Small intestine (tissue), 7 donors: ENCODE measurements around the gene CNTN5. TPM values are rescaled to one million over a fixed set of nuclear protein-coding genes. Genes with fewer than 3 reads are reported as not detected.

ENCODE experiments used
- DNase-seq, 2 donors: peaks; one replicate each; pipeline versions ENCODE4 v3.0.0 to v3.0.0-alpha.2; 2013
- FAIRE-seq: peaks from 2 replicates; lab custom pipeline; 2012; peaks lifted over from hg19 to GRCh38; lab: Jason Lieb, UNC
- H3K27ac ChIP-seq, 3 donors: one replicate each; pipeline ENCODE4 v1.5.1; 2013; ENCODE audit warnings: low read length in 2 of 3, mild to moderate bottlenecking in 2 of 3, control low read depth in 1 of 3, inconsistent platforms in 1 of 3, low read depth in 1 of 3, moderate library complexity in 1 of 3
- H3K27me3 ChIP-seq, 3 donors: one replicate each; pipeline ENCODE4 v1.6.1; 2013; ENCODE audit warnings: low read length in 3 of 3, inconsistent platforms in 1 of 3; ENCODE audit not compliant: control insufficient read depth in 3 of 3, insufficient read depth in 3 of 3
- H3K36me3 ChIP-seq, 3 donors: one replicate each; pipeline ENCODE4 v1.6.1; 2013; ENCODE audit warnings: low read length in 3 of 3, inconsistent platforms in 1 of 3, low read depth in 1 of 3, mild to moderate bottlenecking in 1 of 3, moderate library complexity in 1 of 3; ENCODE audit not compliant: control insufficient read depth in 3 of 3, insufficient read depth in 2 of 3
- H3K4me1 ChIP-seq, 3 donors: one replicate each; pipeline ENCODE4 v1.6.1; 2013; ENCODE audit warnings: low read length in 2 of 3, inconsistent platforms in 1 of 3, low read depth in 1 of 3, mild to moderate bottlenecking in 1 of 3, moderate library complexity in 1 of 3; ENCODE audit not compliant: control insufficient read depth in 3 of 3, insufficient read depth in 2 of 3
- H3K4me3 ChIP-seq, 3 donors: one replicate each; pipeline ENCODE4 v1.5.1; 2013; ENCODE audit warnings: low read length in 3 of 3, control low read depth in 1 of 3, inconsistent platforms in 1 of 3, low read depth in 1 of 3, mild to moderate bottlenecking in 1 of 3, moderate library complexity in 1 of 3
- H3K9me3 ChIP-seq, 2 donors: one replicate each; pipeline ENCODE4 v1.6.1; 2013; ENCODE audit warnings: low read depth in 1 of 2, low read length in 1 of 2; ENCODE audit not compliant: control insufficient read depth in 2 of 2, insufficient read depth in 1 of 2
- WGBS, 3 donors: extraction: QIAGEN DNeasy Blood & Tissue Kit; methylation state at CpG; one replicate each; pipeline ENCODE4 v1.1.7; 2013; 5-methylcytosine and 5-hydroxymethylcytosine counted together
- polyA plus RNA-seq, 4 donors: library from polyadenylated mRNA; stranded (reverse) in 3 of 4; unstranded in 1 of 4; fragments of 200-250 nt in 3 of 4; fragments of 120-200 nt in 1 of 4; gene quantifications; one replicate each; pipeline versions ENCODE4 v1.2.1 to v1.2.3, GENCODE V29; 2013
- donor health status: healthy with polysubstance abuse.
- donor health status: control.
- donor health status: control.
- donor health status: Bipolar disorder and iron deficiency.
- donor health status: healthy.

Gene CNTN5
- polyA plus RNA-seq, 4 donors: 0.04 to 0.09 TPM; not detected in 2

- Histone ChIP-seq H3K9me3 (peaks cover 0 to 5% of the 10 kb centered on the region in 2 donors), H3K4me1 (no peaks in the 10 kb centered on the region), H3K36me3 (no peaks in the 10 kb centered on the region), H3K27me3 (no peaks in the 10 kb centered on the region), H3K4me3 (no peak overlapping the region), H3K27ac (no peak overlapping the region)
- DNase-seq (no peak), FAIRE-seq (no peak)
- WGBS, 3 donors: 74 to 80% (median 76%) methylated on average over 8 of the region's 8 CpGs
Observed at GRCh38 chr11:99671808-99672409, 651.2 kb downstream of the CNTN5 start.

- no peaks in the 10 kb centered on the region for H3K36me3 ChIP-seq
- no peaks in the 10 kb centered on the region for H3K4me1 ChIP-seq
- 20 to 60% (median 34%) methylated on average over 4 of the region's 4 CpGs for WGBS, 3 donors
- no peak for DNase-seq
- FAIRE-seq: no peak
- no peak overlapping the region for H3K27ac ChIP-seq
- H3K4me3 ChIP-seq: no peak overlapping the region
- H3K27me3 ChIP-seq: no peaks in the 10 kb centered on the region
- no peaks in the 10 kb centered on the region for H3K9me3 ChIP-seq
Observed at GRCh38 chr11:99676292-99676691, 655.5 kb downstream of the CNTN5 start.

GRCh38 chr11:99682171-99682570, 661.4 kb downstream of the CNTN5 start:
- 56 to 78% (median 57%) methylated on average over 1 of the region's 1 CpG for WGBS, 3 donors
- H3K9me3 ChIP-seq: no peaks in the 10 kb centered on the region
- no peaks in the 10 kb centered on the region for H3K36me3 ChIP-seq
- H3K27me3 ChIP-seq: no peaks in the 10 kb centered on the region
- H3K4me1 ChIP-seq: no peaks in the 10 kb centered on the region
- no peak overlapping the region for H3K4me3 ChIP-seq
- no peak for FAIRE-seq
- no peak overlapping the region for H3K27ac ChIP-seq
- DNase-seq: no peak

GRCh38 chr11:99682646-99683045, 661.9 kb downstream of the CNTN5 start:
- Histone ChIP-seq H3K36me3 (no peaks in the 10 kb centered on the region), H3K4me1 (no peaks in the 10 kb centered on the region), H3K27me3 (no peaks in the 10 kb centered on the region), H3K27ac (no peak overlapping the region), H3K9me3 (no peaks in the 10 kb centered on the region), H3K4me3 (no peak overlapping the region)
- FAIRE-seq (no peak), DNase-seq (no peak)
- WGBS, 3 donors: 49 to 63% (median 60%) methylated on average over 1 of the region's 1 CpG

GRCh38 chr11:99683933-99684332, 663.2 kb downstream of the CNTN5 start:
- H3K36me3 ChIP-seq: no peaks in the 10 kb centered on the region
- FAIRE-seq (no peak), DNase-seq (no peak)
- H3K27me3 ChIP-seq: no peaks in the 10 kb centered on the region
- no peaks in the 10 kb centered on the region for H3K9me3 ChIP-seq
- no peak overlapping the region for H3K27ac ChIP-seq
- H3K4me1 ChIP-seq: no peaks in the 10 kb centered on the region
- WGBS, 3 donors: 76 to 85% (median 83%) methylated on average over 3 of the region's 3 CpGs
- H3K4me3 ChIP-seq: no peak overlapping the region

GRCh38 chr11:99686838-99687237, 666.1 kb downstream of the CNTN5 start:
- H3K9me3 ChIP-seq: no peaks in the 10 kb centered on the region
- H3K27me3 ChIP-seq: no peaks in the 10 kb centered on the region
- FAIRE-seq (no peak), DNase-seq (no peak)
- WGBS, 3 donors: 59 to 67% (median 62%) methylated on average over 3 of the region's 3 CpGs
- H3K36me3 ChIP-seq: no peaks in the 10 kb centered on the region
- no peak overlapping the region for H3K27ac ChIP-seq
- no peak overlapping the region for H3K4me3 ChIP-seq
- no peaks in the 10 kb centered on the region for H3K4me1 ChIP-seq

GRCh38 chr11:99687320-99687719, 666.6 kb downstream of the CNTN5 start:
- H3K27me3 ChIP-seq: no peaks in the 10 kb centered on the region
- H3K9me3 ChIP-seq: no peaks in the 10 kb centered on the region
- H3K36me3 ChIP-seq: no peaks in the 10 kb centered on the region
- DNase-seq: no peak
- H3K27ac ChIP-seq: no peak overlapping the region
- FAIRE-seq: no peak
- H3K4me3 ChIP-seq: no peak overlapping the region
- no peaks in the 10 kb centered on the region for H3K4me1 ChIP-seq

GRCh38 chr11:99693941-99694492, 673.3 kb downstream of the CNTN5 start:
- FAIRE-seq (no peak), DNase-seq (no peak)
- Histone ChIP-seq H3K36me3 (no peaks in the 10 kb centered on the region), H3K4me1 (no peaks in the 10 kb centered on the region), H3K27me3 (no peaks in the 10 kb centered on the region), H3K9me3 (no peaks in the 10 kb centered on the region), H3K4me3 (no peak overlapping the region), H3K27ac (no peak overlapping the region)
- WGBS, 3 donors: 19 to 45% (median 38%) methylated on average over 6 of the region's 6 CpGs

- H3K27me3 ChIP-seq: no peaks in the 10 kb centered on the region
- H3K4me1 ChIP-seq: no peaks in the 10 kb centered on the region
- FAIRE-seq (no peak), DNase-seq (no peak)
- no peaks in the 10 kb centered on the region for H3K9me3 ChIP-seq
- no peak overlapping the region for H3K27ac ChIP-seq
- no peaks in the 10 kb centered on the region for H3K36me3 ChIP-seq
- no peak overlapping the region for H3K4me3 ChIP-seq
Observed at GRCh38 chr11:99695106-99695505, 674.4 kb downstream of the CNTN5 start.
